HG03064 (cell line): ENCODE results near the gene TVP23C.
A peak's percentile ranks its signal among the peaks of the same experiment; 100 is the strongest.
"Not testable (repeated sequence)": the region's sequence is repeated elsewhere in the genome, so short reads cannot be mapped to it uniquely, and the experiment has no call there.

Experiments used
- ATAC-seq: cut with Tn5 transposase; IDR thresholded peaks from one replicate; pipeline ENCODE4 v1.9.1; 2021; ENCODE audit warnings: low read depth; ENCODE audit not compliant: unreplicated experiment

TVP23C gene

DNA sequence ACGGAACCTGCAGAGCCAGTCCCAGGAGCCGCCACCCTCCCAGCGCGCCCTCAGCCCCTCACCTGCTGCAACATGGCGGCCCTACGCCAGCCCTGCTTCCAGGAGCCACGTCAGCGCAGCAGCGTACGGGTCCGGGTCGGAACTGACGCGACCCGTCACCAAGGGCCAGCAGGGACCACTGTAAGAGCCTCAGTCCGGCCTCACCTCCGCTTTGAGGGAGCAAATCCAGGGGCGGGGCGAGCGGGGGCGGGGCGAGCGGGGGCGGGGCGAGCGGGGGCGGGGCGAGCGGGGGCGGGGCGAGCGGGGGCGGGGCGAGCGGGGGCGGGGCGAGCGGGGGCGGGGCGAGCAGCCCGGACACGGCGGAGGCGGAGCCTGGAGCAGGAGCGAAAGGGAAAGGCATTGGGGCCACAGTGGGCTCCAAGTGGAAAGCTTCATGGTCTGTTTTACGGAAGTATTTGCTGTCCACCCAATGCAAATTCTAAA, at the start of gene TVP23C:
TVP23C (minus strand) TSS at position 109 of the 483 bp plus-strand sequence; CDS start at position 74, 35 bp downstream.
- ATAC-seq: peak; percentile 88

DNA sequence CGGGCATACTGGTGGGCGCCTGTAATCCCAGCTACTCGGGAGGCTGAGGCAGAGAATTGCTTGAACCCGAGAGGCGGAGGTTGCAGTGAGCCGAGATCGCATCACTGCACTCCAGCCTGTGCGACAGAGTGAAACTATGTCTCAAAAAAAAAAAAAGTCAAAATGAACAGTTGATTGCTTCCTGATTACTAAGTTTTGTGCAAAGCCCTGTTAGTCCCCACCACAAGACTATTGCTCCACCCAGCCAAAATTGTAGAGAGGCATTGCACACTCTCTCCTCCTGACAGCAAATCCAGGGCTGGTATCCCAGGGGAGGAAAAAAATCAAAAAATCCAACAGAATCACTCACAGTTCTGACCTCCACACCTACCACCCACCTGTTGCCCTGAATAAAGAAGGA, 29.7 kb upstream of the TVP23C start:
- ATAC-seq: not testable (repeated sequence)

DNA sequence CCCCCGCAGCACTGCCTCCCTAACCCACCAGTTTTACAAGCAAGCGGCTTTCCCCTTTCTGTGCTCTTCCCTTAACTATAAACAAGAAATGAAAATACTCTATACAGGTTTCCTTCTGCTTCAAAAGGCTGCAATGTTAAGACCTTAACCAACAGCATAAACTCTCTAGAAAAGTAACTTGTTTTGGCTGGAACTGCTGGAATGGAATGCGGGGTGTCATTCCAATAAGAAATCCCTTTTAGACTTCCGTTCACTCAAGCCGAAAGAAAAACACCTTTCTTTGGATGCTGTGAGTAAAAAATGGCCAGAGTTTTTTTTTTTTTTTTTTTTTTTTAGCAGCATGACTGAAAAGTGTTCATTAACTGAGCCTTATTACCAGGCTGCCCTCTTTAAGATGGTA, 28.7 kb upstream of the TVP23C start:
- ATAC-seq: not testable (repeated sequence)

DNA sequence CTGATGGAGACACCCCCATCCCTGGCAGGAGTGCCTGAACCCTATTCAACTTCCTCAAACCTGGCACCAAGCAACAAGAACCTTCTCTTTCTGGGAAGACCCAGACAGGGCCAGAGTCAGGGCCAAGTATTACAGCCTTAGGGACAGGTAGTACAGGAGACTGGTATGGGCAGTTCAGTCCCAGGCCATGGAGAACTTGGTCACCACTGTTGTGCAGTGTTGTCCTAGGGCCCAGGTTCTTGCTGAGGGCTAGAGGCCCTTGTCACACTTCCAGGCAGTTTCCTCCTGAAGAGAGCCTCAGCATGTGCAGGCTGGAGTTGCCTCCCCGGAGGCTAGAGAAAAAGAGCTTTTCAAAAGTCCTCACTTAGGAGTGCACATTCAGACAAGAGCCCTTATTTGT, 27.6 kb upstream of the TVP23C start:
- not testable (repeated sequence) for ATAC-seq

DNA sequence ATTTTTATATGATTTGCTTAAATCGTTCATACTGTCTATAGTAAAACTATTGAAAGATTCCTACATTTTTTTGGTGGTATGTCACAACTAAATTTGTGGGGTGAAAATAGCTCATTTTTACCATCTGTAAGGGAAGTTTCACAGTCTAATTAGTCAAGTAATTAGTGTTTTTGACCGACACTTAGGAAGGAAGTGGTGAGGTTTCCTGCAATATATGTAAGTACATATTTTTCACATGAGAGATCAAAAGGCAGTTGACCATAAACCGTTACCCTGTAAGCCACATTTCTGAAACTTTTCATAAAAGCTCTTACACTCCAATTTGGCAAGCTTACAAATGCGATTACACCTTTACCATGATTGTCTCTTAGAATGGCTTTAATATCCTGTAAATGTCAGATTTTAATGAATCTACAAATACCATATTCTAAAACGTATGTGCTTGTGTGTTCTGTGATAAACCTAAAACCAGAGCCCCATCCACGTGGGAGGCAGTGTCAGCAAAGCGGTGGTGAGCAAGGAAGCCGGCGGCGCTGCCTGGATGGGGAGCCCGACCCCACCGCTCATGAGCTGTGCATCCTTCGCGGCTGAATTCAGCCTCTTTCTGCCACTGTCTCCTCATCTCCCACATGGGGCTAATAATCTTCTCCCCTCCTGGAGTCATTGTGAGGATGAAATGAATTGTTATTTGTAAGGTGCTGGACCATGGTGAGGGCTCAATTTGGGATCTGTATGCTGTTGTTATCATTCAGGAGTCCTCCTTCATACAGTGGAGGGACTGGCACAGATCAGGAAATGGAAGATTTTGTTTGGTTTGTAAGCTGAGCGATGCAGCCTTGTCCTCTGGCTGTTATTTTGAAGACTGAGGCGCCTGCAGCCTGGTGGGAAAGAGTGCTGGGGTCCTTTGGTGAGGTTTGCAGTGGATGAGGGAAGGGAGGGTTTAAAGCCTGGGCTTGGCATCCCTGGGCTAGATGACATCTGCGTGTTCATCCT, 26.6 kb upstream of the TVP23C start:
- ATAC-seq: peak; percentile 59

DNA sequence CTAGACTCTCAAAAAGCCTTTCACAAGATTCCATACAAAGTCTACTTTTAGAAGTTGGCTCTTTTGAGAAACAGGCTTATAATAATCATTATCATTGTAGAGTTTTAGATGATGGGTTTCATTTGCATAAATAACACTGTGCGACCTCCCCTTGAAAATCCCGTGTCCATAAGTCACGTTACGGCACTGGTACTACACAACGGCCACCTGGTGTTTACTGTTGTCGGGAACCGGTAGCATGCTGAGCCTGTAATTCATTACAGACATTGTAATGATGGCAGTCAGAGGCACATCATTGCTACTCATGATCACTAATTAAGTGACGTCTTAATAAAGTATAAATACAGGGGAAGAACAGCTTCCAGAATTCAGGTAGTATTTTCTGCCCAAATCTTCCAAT, 24.7 kb upstream of the TVP23C start:
- not testable (repeated sequence) for ATAC-seq

DNA sequence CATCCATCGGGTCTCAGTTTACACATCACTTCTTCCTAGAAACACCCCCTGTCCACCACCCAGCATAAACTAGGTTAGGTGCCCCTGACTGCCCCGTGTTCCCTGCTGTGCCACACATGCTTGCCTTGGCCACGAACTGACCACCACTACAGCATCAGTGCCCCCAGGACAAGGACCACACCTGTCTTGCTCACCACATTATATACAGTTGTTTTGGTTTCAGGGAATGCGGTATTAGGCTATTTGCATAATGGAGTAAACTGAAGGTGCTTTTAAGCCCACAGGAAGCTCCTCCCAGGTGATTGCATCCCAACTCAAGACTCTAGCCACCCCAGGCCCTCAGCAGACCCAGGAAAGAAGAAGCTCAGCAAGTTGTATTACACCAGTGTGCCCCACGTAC, 20.0 kb upstream of the TVP23C start:
- not testable (repeated sequence) for ATAC-seq

DNA sequence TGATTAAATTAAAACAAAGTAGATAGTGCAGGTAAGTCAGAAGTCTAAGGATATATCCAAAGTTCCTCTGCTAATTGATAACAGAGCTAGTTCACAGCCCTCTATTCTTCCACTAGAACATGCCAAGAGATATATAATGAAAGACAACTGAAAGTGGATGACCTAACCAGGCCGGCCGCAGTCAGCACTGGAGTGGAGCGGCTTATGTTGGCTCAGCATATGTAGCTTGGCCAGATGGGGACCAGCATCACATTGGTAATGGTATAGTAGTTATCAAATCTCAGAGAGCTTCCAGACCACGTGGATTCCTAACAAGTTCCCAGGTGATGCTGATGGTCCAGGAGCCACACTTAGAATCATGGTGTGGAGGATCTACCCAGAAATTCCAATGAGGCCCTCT, 18.2 kb upstream of the TVP23C start:
- not testable (repeated sequence) for ATAC-seq

DNA sequence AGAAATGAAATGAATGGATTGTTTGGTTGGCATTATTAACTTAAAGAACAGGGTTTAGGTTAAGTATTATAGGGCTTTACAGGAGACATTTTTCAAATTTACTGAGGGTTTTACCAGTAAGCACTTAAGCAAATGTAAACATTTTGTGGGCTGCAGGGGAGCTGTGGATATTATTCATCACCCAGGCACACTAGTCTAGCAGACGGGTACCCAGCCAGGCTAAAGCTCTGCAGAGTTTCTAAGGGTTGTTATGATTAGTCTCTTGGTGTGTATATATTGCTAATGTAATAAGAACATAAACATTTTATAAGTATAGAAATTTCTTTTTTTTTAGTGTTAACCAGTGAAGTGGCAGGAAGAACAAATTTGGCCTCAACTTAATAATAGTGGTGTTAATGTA, 13.6 kb upstream of the TVP23C start:
- ATAC-seq: not testable (repeated sequence)

DNA sequence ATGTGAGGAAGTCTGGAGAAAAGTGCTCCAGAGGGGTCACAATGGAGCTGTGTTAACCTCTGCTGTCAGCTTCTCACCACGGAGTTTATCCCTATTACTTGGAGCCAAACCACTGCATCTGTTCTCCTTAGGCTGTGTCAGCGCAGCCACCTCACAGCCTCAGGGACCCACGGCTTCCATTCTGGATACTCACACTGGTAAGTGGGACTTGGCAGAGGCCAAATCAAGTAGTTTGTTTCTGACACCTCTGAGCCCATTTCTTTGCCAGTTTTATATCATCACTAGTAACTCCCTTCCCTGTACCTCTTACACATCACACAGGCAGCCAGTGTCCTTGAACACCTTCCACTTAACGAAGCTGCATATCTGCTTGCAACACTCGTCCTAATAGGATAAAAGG, 11.4 kb upstream of the TVP23C start:
- not testable (repeated sequence) for ATAC-seq

DNA sequence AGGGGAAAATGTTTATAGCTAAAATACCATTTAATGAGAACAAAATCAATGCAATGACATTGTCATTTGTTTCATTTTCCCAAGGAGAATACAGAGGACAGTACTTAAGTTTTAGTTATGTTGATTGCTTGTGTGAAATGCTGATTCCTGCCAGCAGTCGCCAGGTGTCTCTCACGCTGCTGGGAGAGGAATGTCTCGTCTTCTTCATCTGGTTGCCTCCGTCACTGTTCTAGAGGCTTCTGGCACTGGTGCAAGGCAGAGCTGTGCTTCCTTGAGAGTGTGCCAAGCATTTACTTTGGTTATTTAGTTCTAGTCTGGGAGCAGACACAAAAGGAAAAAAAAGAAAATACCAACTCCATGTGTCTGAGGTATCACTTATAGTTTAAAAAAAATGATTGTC, 10.6 kb upstream of the TVP23C start:
- not testable (repeated sequence) for ATAC-seq

DNA sequence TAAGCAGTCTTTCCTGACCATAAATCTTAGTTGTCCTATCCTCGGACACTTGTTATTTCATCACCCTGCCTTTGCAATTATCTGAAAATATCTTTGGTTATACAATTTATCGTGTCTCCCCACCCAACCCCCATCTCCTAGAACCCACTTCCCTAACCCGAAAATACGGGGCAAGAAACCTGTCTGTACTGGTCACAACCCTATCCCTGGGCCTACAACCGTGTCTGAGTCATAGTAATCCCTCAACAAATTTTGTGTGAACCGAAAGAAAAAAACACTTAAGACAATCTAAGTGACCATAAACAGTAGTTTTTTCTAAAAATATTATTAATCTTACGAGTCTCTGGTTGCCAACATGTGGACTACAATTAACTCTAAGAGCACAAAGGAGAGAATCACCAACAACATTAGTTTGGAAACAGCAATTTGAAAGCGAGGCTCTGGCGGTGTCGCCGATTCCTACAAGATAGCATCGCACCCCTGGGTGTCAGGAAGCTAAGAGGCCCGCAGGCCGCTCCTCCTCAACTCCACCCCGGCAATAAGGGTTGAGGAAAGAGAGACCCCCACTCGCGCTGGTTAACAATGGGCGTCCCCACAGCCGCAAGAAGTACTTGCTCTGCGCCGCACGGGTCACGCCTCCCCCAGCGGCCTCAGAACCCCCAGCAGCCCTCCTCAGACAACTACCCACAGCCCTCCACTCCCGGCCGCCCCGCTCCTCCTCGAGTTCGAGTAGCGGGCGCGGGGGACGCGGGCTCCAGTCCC, 489 bp downstream of the TVP23C start:
- ATAC-seq: peak; percentile 47

DNA sequence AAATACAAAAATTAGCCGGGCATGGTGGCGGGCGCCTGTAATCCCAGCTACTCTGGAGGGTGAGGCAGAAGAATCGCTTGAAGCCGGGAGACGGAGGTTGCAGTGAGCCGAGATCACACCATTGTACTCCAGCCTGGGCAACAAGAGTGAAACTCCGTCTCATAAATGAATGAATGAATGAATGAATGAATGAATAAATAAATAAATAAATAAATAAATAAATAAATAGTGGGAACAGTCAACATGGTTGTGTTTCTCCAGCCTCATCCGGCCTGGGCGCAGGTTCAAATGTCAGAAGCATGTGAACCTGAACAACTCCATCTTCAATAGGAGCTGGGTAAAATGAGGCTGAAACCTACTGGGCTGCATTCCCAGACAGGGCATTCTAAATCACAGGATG, 1.8 kb downstream of the TVP23C start:
- ATAC-seq: not testable (repeated sequence)

DNA sequence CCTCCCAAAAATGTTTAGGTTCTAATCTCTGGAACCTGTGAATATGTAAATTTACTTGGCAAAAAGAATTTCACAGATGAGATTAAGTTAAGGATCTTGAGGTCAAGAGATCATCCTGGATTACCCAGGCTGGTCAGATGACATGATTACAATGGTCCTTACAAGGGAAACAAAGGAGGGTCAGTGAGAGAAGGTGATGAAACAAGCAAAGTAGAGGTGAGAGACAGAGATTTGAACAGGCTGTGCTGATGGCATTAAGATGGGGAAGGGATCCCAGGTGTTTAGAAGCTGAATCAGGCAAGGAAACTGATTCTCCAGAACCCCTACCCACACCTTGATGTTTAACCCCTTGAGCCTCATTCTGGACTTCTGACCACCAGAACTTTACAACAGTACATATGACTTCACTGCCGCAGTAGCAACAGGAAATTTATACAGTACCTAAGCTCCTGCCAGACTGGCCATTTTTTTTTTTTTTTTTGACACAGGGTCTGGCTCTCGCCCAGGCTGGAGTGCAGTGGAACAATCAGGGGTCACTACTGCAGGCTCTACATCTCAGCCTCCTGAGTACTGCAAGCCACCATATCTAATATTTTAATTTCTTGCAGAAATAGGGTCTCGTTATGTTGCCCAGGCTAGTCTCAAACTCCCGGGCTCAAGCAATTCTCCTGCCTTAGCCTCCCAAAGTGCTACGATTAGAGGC, 4.7 kb downstream of the TVP23C start:
- ATAC-seq: not testable (repeated sequence)

DNA sequence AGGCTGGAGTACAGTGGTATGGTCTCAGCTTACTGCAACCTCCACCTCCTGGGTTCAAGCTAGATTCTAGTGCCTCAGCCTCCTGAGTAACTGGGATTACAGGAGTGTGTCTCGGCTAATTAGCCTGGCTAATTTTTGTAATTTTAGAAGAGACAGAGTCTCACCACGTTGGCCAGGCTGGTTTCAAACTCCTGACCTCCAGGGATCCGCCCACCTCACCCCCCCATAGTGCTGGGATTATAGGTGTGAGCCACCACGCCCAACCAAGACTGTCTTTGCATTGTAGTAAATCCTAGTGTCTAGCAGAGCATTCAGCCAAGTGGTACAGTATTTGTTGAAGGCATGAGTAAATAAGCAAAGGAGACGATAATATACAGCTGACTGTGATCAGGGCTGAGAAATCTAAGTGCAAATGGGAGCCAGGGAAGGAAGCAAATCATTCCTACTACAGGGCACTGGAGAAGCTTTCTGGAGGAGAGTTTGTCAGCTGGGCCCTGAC, 5.9 kb downstream of the TVP23C start:
- ATAC-seq: not testable (repeated sequence)

DNA sequence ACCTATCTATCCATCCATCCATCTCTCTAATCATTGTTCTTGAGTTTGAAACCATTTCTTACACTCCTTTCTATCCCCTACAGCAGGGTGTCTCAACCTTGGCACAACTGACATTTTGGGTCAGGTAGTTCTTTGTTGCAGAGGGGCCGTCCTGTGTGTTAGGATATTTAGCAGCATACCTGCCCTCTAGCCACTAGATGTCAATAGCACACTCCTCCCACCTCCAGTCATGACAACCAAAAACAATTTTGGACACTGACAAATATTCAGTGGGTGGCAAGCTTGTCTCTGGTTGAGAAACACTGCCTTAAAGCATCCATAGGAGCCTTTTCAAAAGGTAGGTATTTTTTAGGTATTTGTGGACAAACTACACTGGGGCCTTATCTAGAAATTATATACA, 10.4 kb downstream of the TVP23C start:
- ATAC-seq: not testable (repeated sequence)

DNA sequence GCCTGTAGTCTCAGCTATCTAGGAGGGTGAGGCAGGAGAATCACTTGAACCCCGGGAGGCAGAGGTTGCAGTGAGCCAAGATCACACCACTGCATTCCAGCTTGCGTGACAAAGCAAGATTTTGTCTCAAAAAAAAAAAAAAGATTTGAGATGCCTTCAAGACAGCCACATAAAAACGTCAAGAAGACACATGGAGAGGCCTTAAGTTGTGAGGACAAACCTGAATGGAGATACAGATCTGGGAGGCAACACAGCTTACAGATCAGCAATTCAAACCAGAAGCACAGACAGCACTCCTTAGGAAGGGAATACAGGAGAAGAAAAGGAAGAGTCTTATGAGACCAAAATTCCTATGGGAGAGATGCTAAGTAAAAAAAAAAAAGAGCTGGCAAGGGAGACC, 13.7 kb downstream of the TVP23C start:
- ATAC-seq: not testable (repeated sequence)

DNA sequence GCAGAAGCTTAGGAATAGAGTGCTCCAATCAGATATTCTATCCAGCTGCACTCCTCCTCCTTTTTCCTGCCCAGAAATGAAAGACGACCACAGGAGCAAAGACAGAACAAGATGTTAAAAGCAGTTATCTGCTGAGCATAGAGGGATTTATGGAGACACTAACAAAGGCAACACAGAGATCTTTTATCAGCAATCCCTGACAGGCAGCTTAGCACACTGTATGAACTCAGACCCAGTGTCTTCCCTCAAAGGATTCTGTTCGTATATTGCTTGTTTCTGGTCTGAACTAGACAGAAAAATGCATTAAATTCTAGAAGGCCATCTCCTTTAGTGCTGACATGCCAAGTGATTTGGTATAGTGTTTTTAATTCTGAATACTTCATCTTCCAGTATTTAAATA, 16.7 kb downstream of the TVP23C start:
- ATAC-seq: not testable (repeated sequence)

DNA sequence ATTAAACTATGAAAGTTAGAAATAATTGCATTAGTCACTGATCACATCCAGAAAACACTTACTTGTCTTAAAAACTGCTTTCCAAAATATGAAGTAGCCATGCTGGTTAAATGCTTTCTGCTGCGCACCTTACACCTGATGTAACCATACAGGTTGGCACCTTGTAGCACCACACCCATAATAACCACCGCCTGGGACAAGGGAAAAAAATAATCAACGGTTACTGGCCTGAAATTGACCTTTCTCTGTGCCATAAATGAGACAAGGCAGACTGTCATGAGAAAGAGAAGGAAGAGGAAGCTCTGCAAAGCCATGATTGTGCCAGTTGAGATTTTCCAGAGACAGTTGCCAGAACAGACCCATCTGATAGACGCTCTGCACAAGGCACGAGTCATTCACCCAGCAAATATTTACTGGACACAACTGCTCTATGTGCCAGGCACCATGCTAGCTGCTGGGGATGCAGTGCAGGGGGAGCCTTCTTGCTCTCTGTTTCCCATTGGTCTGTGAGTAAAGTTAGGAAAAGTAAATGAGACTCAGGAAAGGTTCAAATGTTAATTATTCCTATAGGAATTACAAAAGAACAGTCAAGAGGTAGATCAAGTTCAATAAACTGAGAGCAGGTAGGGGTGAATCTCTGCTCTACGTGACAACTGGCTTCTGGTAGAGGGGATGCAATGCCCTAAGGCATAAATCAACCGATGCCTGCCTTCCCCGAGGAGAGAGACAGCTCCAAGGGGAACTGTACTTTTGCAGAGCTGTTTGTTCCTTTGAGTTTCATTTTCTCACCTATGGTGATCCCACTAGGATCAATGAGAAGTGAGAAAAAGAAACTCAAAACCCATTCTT, 22.7 kb downstream of the TVP23C start:
- ATAC-seq: not testable (repeated sequence)
